ENCODE results near the gene PHAF1. TPM values are rescaled to one million over a fixed set of nuclear protein-coding genes. Genes with fewer than 3 reads are reported as not detected.

Gene PHAF1
- total and polyA plus RNA-seq, 4 donors = 15.5 to 32.2 (median 24.1) TPM

- DNase-seq (ENCODE audit: low read depth in 4 of 6, low spot score in 6 of 6) = no peak
- Histone ChIP-seq H3K4me3 (ENCODE audit: low read depth, low read length) (no peak overlapping the region), H3K27ac (ENCODE audit: low read depth, low read length) (no peak overlapping the region), H3K36me3 (ENCODE audit: control insufficient read depth, insufficient read depth, low read length) (peaks cover 19% of the 10 kb centered on the region), H3K9me3 (ENCODE audit: control insufficient read depth, insufficient read depth, low read length) (no peaks in the 10 kb centered on the region), H3K4me1 (ENCODE audit: control insufficient read depth, insufficient read depth, low read length) (peaks cover 70% of the 10 kb centered on the region), H3K27me3 (ENCODE audit: control insufficient read depth, insufficient read depth, low read length) (peaks cover 47% of the 10 kb centered on the region)
- WGBS (ENCODE audit: insufficient coverage) = 56% methylated on average over 1 of the region's 1 CpG
Observed at GRCh38 chr16:67173323-67173722, 63.6 kb downstream of the PHAF1 start.

GRCh38 chr16:67173808-67174705 is 64.3 kb downstream of the PHAF1 start:
- WGBS (ENCODE audit: insufficient coverage) = under 1% methylated on average over 71 of the region's 71 CpGs
- H3K9me3 ChIP-seq (ENCODE audit: control insufficient read depth, insufficient read depth, low read length) = no peaks in the 10 kb centered on the region
- peak overlapping the region; percentile 25 for H3K27ac ChIP-seq (ENCODE audit: low read depth, low read length)
- peak overlapping the region; percentile 37 for H3K4me3 ChIP-seq (ENCODE audit: low read depth, low read length)
- H3K27me3 ChIP-seq (ENCODE audit: control insufficient read depth, insufficient read depth, low read length) = peaks cover 40% of the 10 kb centered on the region
- peaks cover 74% of the 10 kb centered on the region for H3K4me1 ChIP-seq (ENCODE audit: control insufficient read depth, insufficient read depth, low read length)
- DNase-seq (ENCODE audit: low read depth in 4 of 6, low spot score in 6 of 6) = peak in 3 of 6 donors; percentile 61 to 91 (median 83)
- peaks cover 21% of the 10 kb centered on the region for H3K36me3 ChIP-seq (ENCODE audit: control insufficient read depth, insufficient read depth, low read length)

- H3K27me3 ChIP-seq (ENCODE audit: control insufficient read depth, insufficient read depth, low read length) = peaks cover 33% of the 10 kb centered on the region
- no peak for DNase-seq (ENCODE audit: low read depth in 4 of 6, low spot score in 6 of 6)
- H3K36me3 ChIP-seq (ENCODE audit: control insufficient read depth, insufficient read depth, low read length) = peaks cover 28% of the 10 kb centered on the region
- H3K9me3 ChIP-seq (ENCODE audit: control insufficient read depth, insufficient read depth, low read length) = no peaks in the 10 kb centered on the region
- 23% methylated on average over 31 of the region's 31 CpGs for WGBS (ENCODE audit: insufficient coverage)
- H3K27ac ChIP-seq (ENCODE audit: low read depth, low read length) = no peak overlapping the region
- peaks cover 67% of the 10 kb centered on the region for H3K4me1 ChIP-seq (ENCODE audit: control insufficient read depth, insufficient read depth, low read length)
- H3K4me3 ChIP-seq (ENCODE audit: low read depth, low read length) = peak overlapping the region; percentile 37
Observed at GRCh38 chr16:67174706-67175231, 65.0 kb downstream of the PHAF1 start.

- H3K36me3 ChIP-seq (ENCODE audit: control insufficient read depth, insufficient read depth, low read length) = peaks cover 36% of the 10 kb centered on the region
- H3K9me3 ChIP-seq (ENCODE audit: control insufficient read depth, insufficient read depth, low read length) = no peaks in the 10 kb centered on the region
- WGBS (ENCODE audit: insufficient coverage) = 81% methylated on average over 12 of the region's 12 CpGs
- no peak overlapping the region for H3K4me3 ChIP-seq (ENCODE audit: low read depth, low read length)
- no peak for DNase-seq (ENCODE audit: low read depth in 4 of 6, low spot score in 6 of 6)
- peaks cover 60% of the 10 kb centered on the region for H3K4me1 ChIP-seq (ENCODE audit: control insufficient read depth, insufficient read depth, low read length)
- H3K27me3 ChIP-seq (ENCODE audit: control insufficient read depth, insufficient read depth, low read length) = peaks cover 19% of the 10 kb centered on the region
- no peak overlapping the region for H3K27ac ChIP-seq (ENCODE audit: low read depth, low read length)
Observed at GRCh38 chr16:67176662-67177061, 66.9 kb downstream of the PHAF1 start.

GRCh38 chr16:67177743-67178699 is 68.3 kb downstream of the PHAF1 start:
- no peak overlapping the region for H3K27ac ChIP-seq (ENCODE audit: low read depth, low read length)
- H3K27me3 ChIP-seq (ENCODE audit: control insufficient read depth, insufficient read depth, low read length) = peaks cover 17% of the 10 kb centered on the region
- peaks cover 61% of the 10 kb centered on the region for H3K4me1 ChIP-seq (ENCODE audit: control insufficient read depth, insufficient read depth, low read length)
- WGBS (ENCODE audit: insufficient coverage) = 11% methylated on average over 72 of the region's 73 CpGs
- peak overlapping the region; percentile 18 for H3K4me3 ChIP-seq (ENCODE audit: low read depth, low read length)
- peak in 2 of 6 donors; percentile 71 to 87 for DNase-seq (ENCODE audit: low read depth in 4 of 6, low spot score in 6 of 6)
- no peaks in the 10 kb centered on the region for H3K9me3 ChIP-seq (ENCODE audit: control insufficient read depth, insufficient read depth, low read length)
- peaks cover 36% of the 10 kb centered on the region for H3K36me3 ChIP-seq (ENCODE audit: control insufficient read depth, insufficient read depth, low read length)

GRCh38 chr16:67179421-67180080 is 69.8 kb downstream of the PHAF1 start:
- 90% methylated on average over 11 of the region's 13 CpGs for WGBS (ENCODE audit: insufficient coverage)
- Histone ChIP-seq H3K27me3 (ENCODE audit: control insufficient read depth, insufficient read depth, low read length) (peaks cover 8% of the 10 kb centered on the region), H3K4me3 (ENCODE audit: low read depth, low read length) (no peak overlapping the region), H3K27ac (ENCODE audit: low read depth, low read length) (no peak overlapping the region), H3K36me3 (ENCODE audit: control insufficient read depth, insufficient read depth, low read length) (peaks cover 36% of the 10 kb centered on the region), H3K9me3 (ENCODE audit: control insufficient read depth, insufficient read depth, low read length) (no peaks in the 10 kb centered on the region), H3K4me1 (ENCODE audit: control insufficient read depth, insufficient read depth, low read length) (peaks cover 57% of the 10 kb centered on the region)
- no peak for DNase-seq (ENCODE audit: low read depth in 4 of 6, low spot score in 6 of 6)

- no peak overlapping the region for H3K4me3 ChIP-seq (ENCODE audit: low read depth, low read length)
- H3K27me3 ChIP-seq (ENCODE audit: control insufficient read depth, insufficient read depth, low read length) = peaks cover 3% of the 10 kb centered on the region
- H3K4me1 ChIP-seq (ENCODE audit: control insufficient read depth, insufficient read depth, low read length) = peaks cover 57% of the 10 kb centered on the region
- no peaks in the 10 kb centered on the region for H3K9me3 ChIP-seq (ENCODE audit: control insufficient read depth, insufficient read depth, low read length)
- H3K27ac ChIP-seq (ENCODE audit: low read depth, low read length) = no peak overlapping the region
- peaks cover 32% of the 10 kb centered on the region for H3K36me3 ChIP-seq (ENCODE audit: control insufficient read depth, insufficient read depth, low read length)
- DNase-seq (ENCODE audit: low read depth in 4 of 6, low spot score in 6 of 6) = no peak
- WGBS (ENCODE audit: insufficient coverage) = 93% methylated on average over 16 of the region's 16 CpGs
Observed at GRCh38 chr16:67180166-67180565, 70.4 kb downstream of the PHAF1 start.

GRCh38 chr16:67181346-67181745 is 71.6 kb downstream of the PHAF1 start:
- DNase-seq (ENCODE audit: low read depth in 4 of 6, low spot score in 6 of 6) = no peak
- H3K9me3 ChIP-seq (ENCODE audit: control insufficient read depth, insufficient read depth, low read length) = no peaks in the 10 kb centered on the region
- no peak overlapping the region for H3K4me3 ChIP-seq (ENCODE audit: low read depth, low read length)
- H3K36me3 ChIP-seq (ENCODE audit: control insufficient read depth, insufficient read depth, low read length) = peaks cover 29% of the 10 kb centered on the region
- H3K27ac ChIP-seq (ENCODE audit: low read depth, low read length) = no peak overlapping the region
- 94% methylated on average over 2 of the region's 2 CpGs for WGBS (ENCODE audit: insufficient coverage)
- H3K27me3 ChIP-seq (ENCODE audit: control insufficient read depth, insufficient read depth, low read length) = no peaks in the 10 kb centered on the region
- H3K4me1 ChIP-seq (ENCODE audit: control insufficient read depth, insufficient read depth, low read length) = peaks cover 52% of the 10 kb centered on the region

GRCh38 chr16:67182288-67182687 is 72.5 kb downstream of the PHAF1 start:
- H3K27me3 ChIP-seq (ENCODE audit: control insufficient read depth, insufficient read depth, low read length) = no peaks in the 10 kb centered on the region
- WGBS (ENCODE audit: insufficient coverage) = 96% methylated on average over 2 of the region's 2 CpGs
- DNase-seq (ENCODE audit: low read depth in 4 of 6, low spot score in 6 of 6) = no peak
- H3K36me3 ChIP-seq (ENCODE audit: control insufficient read depth, insufficient read depth, low read length) = peaks cover 27% of the 10 kb centered on the region
- no peak overlapping the region for H3K27ac ChIP-seq (ENCODE audit: low read depth, low read length)
- no peak overlapping the region for H3K4me3 ChIP-seq (ENCODE audit: low read depth, low read length)
- H3K9me3 ChIP-seq (ENCODE audit: control insufficient read depth, insufficient read depth, low read length) = no peaks in the 10 kb centered on the region
- peaks cover 53% of the 10 kb centered on the region for H3K4me1 ChIP-seq (ENCODE audit: control insufficient read depth, insufficient read depth, low read length)
